GM18517 (cell line): ENCODE measurements around the gene RMP24.
A peak's percentile ranks its signal among the peaks of the same experiment; 100 is the strongest.

Experiments used
- ATAC-seq: cut with Tn5 transposase; IDR thresholded peaks from one replicate; pipeline ENCODE4 v1.9.1; 2021; ENCODE audit warnings: mild to moderate bottlenecking, moderate library complexity; ENCODE audit not compliant: unreplicated experiment

RMP24 gene

GRCh38 chr18:35972197-35973000 lies at the start of gene RMP24:
Gene RMP24, plus strand, starts transcription at chr18:35972679.
- peak; percentile 87 for ATAC-seq

- no peak for ATAC-seq
Measured at GRCh38 chr18:35923939-35924684, 48.4 kb upstream of the RMP24 start.

- no peak for ATAC-seq
Measured at GRCh38 chr18:35926884-35927283, 45.6 kb upstream of the RMP24 start.

GRCh38 chr18:35927430-35927829 lies 45.0 kb upstream of the RMP24 start:
- ATAC-seq: no peak

GRCh38 chr18:35933982-35934381 lies 38.5 kb upstream of the RMP24 start:
- ATAC-seq: no peak

GRCh38 chr18:35934891-35935290 lies 37.6 kb upstream of the RMP24 start:
- ATAC-seq: no peak

GRCh38 chr18:35935805-35936204 lies 36.7 kb upstream of the RMP24 start:
- no peak for ATAC-seq

- no peak for ATAC-seq
Measured at GRCh38 chr18:35936951-35937350, 35.5 kb upstream of the RMP24 start.

GRCh38 chr18:35938158-35938557 lies 34.3 kb upstream of the RMP24 start:
- no peak for ATAC-seq

GRCh38 chr18:35938562-35938961 lies 33.9 kb upstream of the RMP24 start:
- no peak for ATAC-seq

GRCh38 chr18:35939138-35939537 lies 33.3 kb upstream of the RMP24 start:
- ATAC-seq: no peak

- ATAC-seq: no peak
Measured at GRCh38 chr18:35941299-35941698, 31.2 kb upstream of the RMP24 start.

GRCh38 chr18:35942133-35942532 lies 30.3 kb upstream of the RMP24 start:
- no peak for ATAC-seq

GRCh38 chr18:35942661-35943060 lies 29.8 kb upstream of the RMP24 start:
- ATAC-seq: no peak

- no peak for ATAC-seq
Measured at GRCh38 chr18:35948080-35948479, 24.4 kb upstream of the RMP24 start.

GRCh38 chr18:35949090-35949489 lies 23.4 kb upstream of the RMP24 start:
- ATAC-seq: no peak

- ATAC-seq: no peak
Measured at GRCh38 chr18:35949903-35950627, 22.4 kb upstream of the RMP24 start.

GRCh38 chr18:35950628-35950982 lies 21.9 kb upstream of the RMP24 start:
- ATAC-seq: no peak

GRCh38 chr18:35953688-35954087 lies 18.8 kb upstream of the RMP24 start:
- no peak for ATAC-seq

GRCh38 chr18:35956226-35956625 lies 16.3 kb upstream of the RMP24 start:
- no peak for ATAC-seq

- no peak for ATAC-seq
Measured at GRCh38 chr18:35962320-35962719, 10.2 kb upstream of the RMP24 start.

GRCh38 chr18:35964319-35964718 lies 8.2 kb upstream of the RMP24 start:
- ATAC-seq: no peak
